ENCODE measurements around the gene RRP15. TPM values are rescaled to one million over a fixed set of nuclear protein-coding genes. Genes with fewer than 3 reads are reported as not detected.

The RRP15 gene
- total and polyA plus RNA-seq, 9 of the 15 experiments (the other 6 are each of a cell fraction or from before 2014, with no cell fraction given): 9.5 to 58.1 (median 29.3) TPM

GRCh38 chr1:218317061-218317460, 32.0 kb downstream of the RRP15 start (continued):
- TF ChIP-seq CHD7 (IDR thresholded peaks at IDR 0.05; ENCODE audit: low read depth, low read length) (no peak), SP2 (IDR thresholded peaks at IDR 0.05; ENCODE audit: extremely low read depth, low read depth, low read length, poor library complexity, severe bottlenecking) (no peak), HOXB6 (CRISPR knock-in tag; IDR thresholded peaks at IDR 0.05; ENCODE audit: borderline replicate concordance) (no peak), RHOXF2B (CRISPR knock-in tag; conservative IDR thresholded peaks at IDR 0.05) (no peak), HDAC2 (IDR thresholded peaks at IDR 0.05) (no peak), POLR2A (conservative IDR thresholded peaks at IDR 0.05) (no peak), VEZF1 (CRISPR knock-in tag; IDR thresholded peaks at IDR 0.05) (no peak), EP300 (IDR thresholded peaks at IDR 0.05; ENCODE audit: low read length) (no peak), EP400 (IDR thresholded peaks at IDR 0.05) (no peak; the same call in 1 of the 2 replicates), MYBL2 (IDR thresholded peaks at IDR 0.05; ENCODE audit: low read depth) (no peak), MYBL2 (CRISPR knock-in tag; IDR thresholded peaks at IDR 0.05; ENCODE audit: borderline replicate concordance) (no peak), MEF2A (IDR thresholded peaks at IDR 0.05; ENCODE audit: control insufficient read depth, low read depth, low read length) (0 out of 2 replicates have a peak, but pooled peaks have one; percentile 19), TEAD1 (CRISPR knock-in tag; IDR thresholded peaks at IDR 0.05) (no peak), MEF2D (tag; conservative IDR thresholded peaks at IDR 0.05; ENCODE audit: low read depth) (no peak), ZNF507 (tag; conservative IDR thresholded peaks at IDR 0.05) (no peak), ETS2 (tag; IDR thresholded peaks at IDR 0.05; ENCODE audit: borderline replicate concordance, poor library complexity, severe bottlenecking) (no peak), ZNF717 (CRISPR knock-in tag; IDR thresholded peaks at IDR 0.05) (no peak)

Measured in K562 (cell line).